Bronchial epithelial cell (primary cell): ENCODE results near the gene FBXO44. TPM values are rescaled to one million over a fixed set of nuclear protein-coding genes. Genes with fewer than 3 reads are reported as not detected.

ENCODE experiments used
- DNase-seq: peaks from one replicate; pipeline ENCODE4 v3.0.0-alpha.2; 2010; ENCODE audit warnings: low read depth
- FAIRE-seq: peaks from 2 replicates; lab custom pipeline; 2011; peaks lifted over from hg19 to GRCh38; lab: Jason Lieb, UNC
- H3K27me3 ChIP-seq: 2 replicates; pipeline ENCODE4 v1.5.1; 2011; ENCODE audit warnings: low read length; ENCODE audit not compliant: control insufficient read depth, insufficient read depth
- H3K36me3 ChIP-seq: 2 replicates; pipeline ENCODE4 v1.5.1; 2011; ENCODE audit warnings: low read length; ENCODE audit not compliant: control insufficient read depth, insufficient read depth
- H3K4me3 ChIP-seq: 2 replicates; pipeline ENCODE4 v1.5.1; 2011; ENCODE audit warnings: mild to moderate bottlenecking, low read depth, low read length, control low read depth
- total RNA-seq: library from RNA; depleted of rRNA; stranded (reverse); fragments of >200 nt; gene quantifications from 2 replicates; pipeline ENCODE4 v1.2.1, GENCODE V29; 2014
- TF ChIP-seq, protein P1 (sequence below): IDR thresholded peaks from 2 replicates; pipeline ENCODE4 v1.5.1; 2011; ENCODE audit warnings: mild to moderate bottlenecking, moderate library complexity, low read length, control low read depth, inconsistent platforms; ENCODE audit not compliant: insufficient read depth, severe bottlenecking

Gene FBXO44
- total RNA-seq, 1 donor from 2014 or later: 9.0 TPM

DNA sequence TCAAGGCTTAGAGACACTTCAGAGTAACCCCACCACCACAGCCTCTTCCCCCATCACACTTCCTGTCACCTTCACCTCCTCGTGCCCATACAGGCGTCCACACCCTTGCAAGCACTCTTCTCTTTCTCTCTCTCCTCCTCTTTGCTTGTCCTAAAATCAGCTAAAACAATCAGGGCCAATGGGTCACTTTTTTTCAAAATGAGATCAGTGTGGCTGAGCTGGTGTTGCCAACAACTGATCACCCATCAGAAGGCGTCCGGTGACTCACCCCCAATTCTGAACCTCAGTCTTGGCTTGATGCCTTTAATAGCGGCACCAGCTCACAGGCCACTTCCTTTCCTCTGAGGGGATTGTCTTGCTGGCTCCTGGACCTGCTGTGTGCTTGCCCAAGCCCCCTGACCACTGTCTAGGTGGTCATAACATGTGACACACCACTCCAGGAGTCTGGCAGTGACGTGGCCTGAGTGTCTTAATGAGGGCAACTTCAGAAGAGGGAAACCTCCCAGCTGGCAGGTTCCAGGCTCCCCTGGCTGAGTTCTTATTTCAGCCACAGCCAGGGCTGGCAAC, 38.4 kb downstream of the FBXO44 start:
- DNase-seq: peak; percentile 84
- FAIRE-seq: peak; percentile 43
- no peaks in the 10 kb centered on the region for H3K36me3 ChIP-seq
- H3K4me3 ChIP-seq: no peak overlapping the region
- H3K27me3 ChIP-seq: peaks cover 44% of the 10 kb centered on the region
- TF ChIP-seq, protein P1, sequence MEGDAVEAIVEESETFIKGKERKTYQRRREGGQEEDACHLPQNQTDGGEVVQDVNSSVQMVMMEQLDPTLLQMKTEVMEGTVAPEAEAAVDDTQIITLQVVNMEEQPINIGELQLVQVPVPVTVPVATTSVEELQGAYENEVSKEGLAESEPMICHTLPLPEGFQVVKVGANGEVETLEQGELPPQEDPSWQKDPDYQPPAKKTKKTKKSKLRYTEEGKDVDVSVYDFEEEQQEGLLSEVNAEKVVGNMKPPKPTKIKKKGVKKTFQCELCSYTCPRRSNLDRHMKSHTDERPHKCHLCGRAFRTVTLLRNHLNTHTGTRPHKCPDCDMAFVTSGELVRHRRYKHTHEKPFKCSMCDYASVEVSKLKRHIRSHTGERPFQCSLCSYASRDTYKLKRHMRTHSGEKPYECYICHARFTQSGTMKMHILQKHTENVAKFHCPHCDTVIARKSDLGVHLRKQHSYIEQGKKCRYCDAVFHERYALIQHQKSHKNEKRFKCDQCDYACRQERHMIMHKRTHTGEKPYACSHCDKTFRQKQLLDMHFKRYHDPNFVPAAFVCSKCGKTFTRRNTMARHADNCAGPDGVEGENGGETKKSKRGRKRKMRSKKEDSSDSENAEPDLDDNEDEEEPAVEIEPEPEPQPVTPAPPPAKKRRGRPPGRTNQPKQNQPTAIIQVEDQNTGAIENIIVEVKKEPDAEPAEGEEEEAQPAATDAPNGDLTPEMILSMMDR: no peak

DNA sequence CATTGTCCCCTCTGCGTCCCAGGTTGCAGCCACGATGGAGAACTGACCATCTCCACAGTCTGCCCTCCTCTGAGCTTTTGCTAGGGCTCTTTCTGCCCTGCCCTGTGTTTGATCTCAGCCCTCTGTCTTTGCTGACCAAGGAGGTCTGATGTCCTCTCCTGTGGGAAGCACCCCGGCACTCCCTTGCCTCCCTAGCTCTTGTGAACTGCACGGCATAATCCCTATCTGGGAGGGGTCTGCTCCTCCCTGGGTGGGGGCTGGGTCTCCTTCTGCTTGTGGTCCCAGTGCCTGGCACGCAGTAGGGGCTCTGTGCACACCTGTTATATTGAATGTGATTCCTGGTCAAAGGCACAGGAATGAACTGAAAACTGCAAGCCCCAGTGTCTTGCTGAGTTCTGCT, 39.2 kb downstream of the FBXO44 start:
- Histone ChIP-seq H3K4me3 (no peak overlapping the region), H3K36me3 (no peaks in the 10 kb centered on the region), H3K27me3 (peaks cover 44% of the 10 kb centered on the region)
- DNase-seq (no peak), FAIRE-seq (no peak)
- TF ChIP-seq, protein P1: no peak

- no peak for DNase-seq
- no peak for FAIRE-seq
- TF ChIP-seq, protein P1: no peak
- H3K4me3 ChIP-seq: no peak overlapping the region
- H3K27me3 ChIP-seq: peaks cover 40% of the 10 kb centered on the region
- no peaks in the 10 kb centered on the region for H3K36me3 ChIP-seq
Observed at GRCh38 chr1:11695861-11696260, 41.2 kb downstream of the FBXO44 start.

GRCh38 chr1:11697188-11697892, 42.7 kb downstream of the FBXO44 start:
- DNase-seq: no peak
- FAIRE-seq: peak; percentile 23
- Histone ChIP-seq H3K4me3 (no peak overlapping the region), H3K36me3 (no peaks in the 10 kb centered on the region), H3K27me3 (peaks cover 43% of the 10 kb centered on the region)
- TF ChIP-seq, protein P1: no peak

DNA sequence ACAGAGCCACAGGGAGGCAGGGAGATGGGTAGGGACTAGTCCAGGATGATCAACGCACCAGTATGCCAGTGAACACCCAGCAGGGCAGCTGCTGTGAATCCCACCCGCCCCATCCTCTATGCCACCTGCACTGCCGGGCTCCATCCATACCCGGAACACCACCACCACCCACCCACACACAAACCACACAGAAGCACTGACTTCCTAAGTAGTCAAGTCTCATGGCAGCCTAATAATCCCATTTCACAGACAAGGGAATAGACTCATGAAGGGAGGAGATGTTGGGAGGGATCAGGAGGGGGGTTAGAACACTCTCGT, 43.2 kb downstream of the FBXO44 start:
- TF ChIP-seq, protein P1: no peak
- peaks cover 39% of the 10 kb centered on the region for H3K27me3 ChIP-seq
- no peaks in the 10 kb centered on the region for H3K36me3 ChIP-seq
- no peak for FAIRE-seq
- no peak for DNase-seq
- no peak overlapping the region for H3K4me3 ChIP-seq
